ENCODE results near the gene ELP5.

The ELP5 gene

GRCh38 chr17:7239091-7240027 lies 12.7 kb upstream of the ELP5 start, which contains the start of gene PHF23 (continued):
- TF ChIP-seq ZNF280D (tag by site-specific recombination; IDR thresholded peaks at IDR 0.05): no peak
- TF ChIP-seq PRDM2 (tag by site-specific recombination; IDR thresholded peaks at IDR 0.05; ENCODE audit: borderline replicate concordance): 0 out of 2 replicates have a peak, but pooled peaks have one; percentile 65
- no peak; the same call in 1 of the 2 replicates for TF ChIP-seq ZNF324 (tag by site-specific recombination; IDR thresholded peaks at IDR 0.05)
- TF ChIP-seq ZFP69B (tag by site-specific recombination; IDR thresholded peaks at IDR 0.05): no peak
- TF ChIP-seq ZNF473 (tag by site-specific recombination; IDR thresholded peaks at IDR 0.05): no peak
- TF ChIP-seq SP2 (tag by site-specific recombination; IDR thresholded peaks at IDR 0.05): peak; percentile 92
- no peak for TF ChIP-seq ZNF404 (tag by site-specific recombination; IDR thresholded peaks at IDR 0.05)
- no peak for TF ChIP-seq ZNF140 (tag by site-specific recombination; IDR thresholded peaks at IDR 0.05)
- TF ChIP-seq ZNF155 (tag by site-specific recombination; IDR thresholded peaks at IDR 0.05): no peak
- no peak for TF ChIP-seq BCL11B (tag by site-specific recombination; IDR thresholded peaks at IDR 0.05; ENCODE audit: low read depth)
- no peak for TF ChIP-seq RBAK (tag by site-specific recombination; IDR thresholded peaks at IDR 0.05)
- TF ChIP-seq BCL6B (tag by site-specific recombination; IDR thresholded peaks at IDR 0.05): no peak
- peak; percentile 89 for TF ChIP-seq ZFHX2 (tag by site-specific recombination; conservative IDR thresholded peaks at IDR 0.05)
- TF ChIP-seq ZBTB44 (tag by site-specific recombination; IDR thresholded peaks at IDR 0.05): no peak
- TF ChIP-seq ZNF112 (tag by site-specific recombination; IDR thresholded peaks at IDR 0.05): no peak
- TF ChIP-seq MEIS1 (CRISPR knock-in tag; IDR thresholded peaks at IDR 0.05; ENCODE audit: borderline replicate concordance): no peak
- TF ChIP-seq ZNF76 (tag by site-specific recombination; IDR thresholded peaks at IDR 0.05; ENCODE audit: borderline replicate concordance, low read depth): peak; percentile 99
- no peak for TF ChIP-seq ZNF521 (tag by site-specific recombination; IDR thresholded peaks at IDR 0.05)
- TF ChIP-seq BCL11A (tag by site-specific recombination; IDR thresholded peaks at IDR 0.05; ENCODE audit: low read depth): no peak
- no peak for TF ChIP-seq ZNF449 (tag by site-specific recombination; IDR thresholded peaks at IDR 0.05)
- peak; percentile 30; the same call in 1 of the 2 replicates for TF ChIP-seq CTCF (tag by site-specific recombination; IDR thresholded peaks at IDR 0.05)
- no peak for TF ChIP-seq ZFP41 (tag by site-specific recombination; IDR thresholded peaks at IDR 0.05; ENCODE audit: borderline replicate concordance)
- TF ChIP-seq ZNF184 (tag by site-specific recombination; IDR thresholded peaks at IDR 0.05): no peak
